B cell (primary cell): ENCODE measurements around the gene PLAC9. TPM values are rescaled to one million over a fixed set of nuclear protein-coding genes. Genes with fewer than 3 reads are reported as not detected.

ENCODE experiments used
- ATAC-seq: fragments of 200-7000 bp; cut with Tn5 transposase; one replicate; pipeline ENCODE4 v1.10.0; 2021; ENCODE audit warnings: low read depth, mild to moderate bottlenecking, moderate number of reproducible peaks, moderate library complexity
- CTCF ChIA-PET: fragments of 350-600 bp; sonication (Branson Sonifier 250); formaldehyde crosslinking; loops from one replicate; lab custom pipeline; 2021; ENCODE audit warnings: antibody characterized with exemption, inconsistent platforms; lab: Charles Lee
- POLR2A ChIA-PET: fragments of 350-600 bp; sonication (Branson Sonifier 250); formaldehyde crosslinking; loops from one replicate; lab custom pipeline; 2021; ENCODE audit warnings: antibody characterized with exemption; lab: Charles Lee
- DNase-seq: peaks from one replicate; pipeline ENCODE4 v3.0.0; 2013
- H2AFZ ChIP-seq: 2 replicates; pipeline ENCODE4 v1.6.1; 2012; ENCODE audit warnings: mild to moderate bottlenecking, low read depth, low read length; ENCODE audit not compliant: insufficient read depth, poor library complexity, severe bottlenecking
- H3K27ac ChIP-seq, 2 donors: 1 replicate in 1 of 2; 2 replicates in 1 of 2; pipeline ENCODE4 v1.5.1; 2012 to 2013; ENCODE audit warnings: low read length in 2 of 2, mild to moderate bottlenecking in 2 of 2, moderate library complexity in 1 of 2
- H3K27me3 ChIP-seq, 4 experiments: fragments of 200-600 bp in 1 of 4; sonication (generic) in 1 of 4; replicated peaks in 1 of 4; 1 replicate in 2 of 4; 2 replicates in 2 of 4; pipeline versions ENCODE4 v1.6.1 to v1.7.0; 2013 to 2016; ENCODE audit warnings: low read length in 3 of 4, mild to moderate bottlenecking in 2 of 4, mixed read lengths in 1 of 4, moderate library complexity in 1 of 4; ENCODE audit not compliant: insufficient read depth in 4 of 4, control insufficient read depth in 3 of 4; ENCODE audit errors: control extremely low read depth in 1 of 4
- H3K36me3 ChIP-seq, 2 experiments: replicated peaks in 1 of 2; 1 replicate in 1 of 2; 2 replicates in 1 of 2; pipeline versions ENCODE4 v1.6.1 to v1.7.1; 2013; ENCODE audit warnings: low read length in 1 of 2; ENCODE audit not compliant: insufficient read depth in 2 of 2, control insufficient read depth in 1 of 2; ENCODE audit errors: control extremely low read depth in 1 of 2, extremely low read depth in 1 of 2
- H3K4me1 ChIP-seq, 2 donors: fragments of 200-600 bp in 1 of 2; sonication (generic) in 1 of 2; 1 replicate in 1 of 2; 2 replicates in 1 of 2; pipeline versions ENCODE4 v1.5.1 to v1.6.1; 2013 to 2017; ENCODE audit warnings: low read length in 2 of 2; ENCODE audit not compliant: control insufficient read depth in 2 of 2, insufficient read depth in 2 of 2
- H3K4me2 ChIP-seq: replicated peaks from 2 replicates; pipeline ENCODE3; 2012; ENCODE audit warnings: mild to moderate bottlenecking, low read depth, low read length; ENCODE audit not compliant: poor library complexity, severe bottlenecking
- H3K4me3 ChIP-seq, 5 experiments: fragments of 200-600 bp in 1 of 5; sonication (generic) in 1 of 5; 1 replicate in 3 of 5; 2 replicates in 2 of 5; pipeline versions ENCODE4 v1.5.1 to v1.7.0; 2011 to 2016; ENCODE audit warnings: low read length in 4 of 5, mild to moderate bottlenecking in 4 of 5, low read depth in 2 of 5, control low read depth in 1 of 5, moderate library complexity in 1 of 5; ENCODE audit not compliant: insufficient read depth in 1 of 5; ENCODE audit errors: control extremely low read depth in 1 of 5, extremely low read depth in 1 of 5
- H3K79me2 ChIP-seq: fragments of 200-600 bp; sonication (generic); one replicate; pipeline ENCODE4 v1.6.0; 2016; ENCODE audit warnings: low read length; ENCODE audit not compliant: control insufficient read depth, insufficient read depth
- H3K9ac ChIP-seq: fragments of 200-600 bp; sonication (generic); 2 replicates; pipeline ENCODE4 v1.6.1; 2017; ENCODE audit warnings: mild to moderate bottlenecking, low read length, moderate library complexity
- H3K9me3 ChIP-seq, 3 donors: one replicate each; pipeline versions ENCODE4 v1.6.1 to v1.7.1; 2013; ENCODE audit warnings: low read length in 2 of 3; ENCODE audit not compliant: control insufficient read depth in 2 of 3, insufficient read depth in 1 of 3; ENCODE audit errors: control extremely low read depth in 1 of 3
- H4K20me1 ChIP-seq: 2 replicates; pipeline ENCODE4 v1.6.0; 2012; ENCODE audit warnings: mild to moderate bottlenecking, low read length; ENCODE audit not compliant: insufficient read depth, control insufficient read depth, poor library complexity, severe bottlenecking
- H3K27ac Mint-ChIP-seq: one replicate; pipeline ENCODE4 v1.8.0; 2021; ENCODE audit warnings: mixed read lengths
- H3K27me3 Mint-ChIP-seq: one replicate; pipeline ENCODE4 v1.8.0; 2021; ENCODE audit warnings: mixed read lengths
- H3K4me1 Mint-ChIP-seq: one replicate; pipeline ENCODE4 v1.8.0; 2021; ENCODE audit warnings: mixed read lengths
- H3K4me3 Mint-ChIP-seq: one replicate; pipeline ENCODE4 v1.8.0; 2021; ENCODE audit warnings: mixed read lengths
- H3K9me3 Mint-ChIP-seq: one replicate; pipeline ENCODE4 v1.8.0; 2022; ENCODE audit warnings: mixed read lengths; ENCODE audit not compliant: insufficient read depth
- CTCF ChIP-seq: fragments of 200-600 bp; IDR thresholded peaks from one replicate; pipeline ENCODE4 v1.8.0; 2022; ENCODE audit warnings: antibody characterized with exemption, mild to moderate bottlenecking
- EZH2 ChIP-seq: IDR thresholded peaks from 2 replicates; pipeline ENCODE4 v1.6.1; 2012; ENCODE audit warnings: borderline replicate concordance, low read depth, mild to moderate bottlenecking, moderate library complexity, low read length; ENCODE audit not compliant: insufficient read depth, poor library complexity, severe bottlenecking
- WGBS: methylation state at CpG from one replicate; pipeline ENCODE4 v1.1.5; 2013; ENCODE audit warnings: missing lambda C conversion rate; ENCODE audit not compliant: insufficient coverage; 5-methylcytosine and 5-hydroxymethylcytosine counted together
- intact Hi-C: fragments of 100-400 bp; cut with micrococcal nuclease; formaldehyde crosslinking; loops from one replicate; pipeline ENCODE4 v1.10.0; 2022
- polyA plus RNA-seq: library from polyadenylated mRNA; depleted of rRNA; stranded (reverse); fragments of >200 nt; gene quantifications from 2 replicates; pipeline ENCODE4 v1.2.3, GENCODE V29; 2012
- total RNA-seq, 2 donors: library from RNA; stranded (reverse); fragments of 120-200 nt in 1 of 2; gene quantifications; 1 replicate in 1 of 2; 2 replicates in 1 of 2; pipeline versions ENCODE4 v1.2.3 to v1.2.4, GENCODE V29; 2013 to 2022

Gene PLAC9
- total and polyA plus RNA-seq, 2 donors (not counting 1 experiment from before 2014, with no cell fraction given), result not detected

DNA sequence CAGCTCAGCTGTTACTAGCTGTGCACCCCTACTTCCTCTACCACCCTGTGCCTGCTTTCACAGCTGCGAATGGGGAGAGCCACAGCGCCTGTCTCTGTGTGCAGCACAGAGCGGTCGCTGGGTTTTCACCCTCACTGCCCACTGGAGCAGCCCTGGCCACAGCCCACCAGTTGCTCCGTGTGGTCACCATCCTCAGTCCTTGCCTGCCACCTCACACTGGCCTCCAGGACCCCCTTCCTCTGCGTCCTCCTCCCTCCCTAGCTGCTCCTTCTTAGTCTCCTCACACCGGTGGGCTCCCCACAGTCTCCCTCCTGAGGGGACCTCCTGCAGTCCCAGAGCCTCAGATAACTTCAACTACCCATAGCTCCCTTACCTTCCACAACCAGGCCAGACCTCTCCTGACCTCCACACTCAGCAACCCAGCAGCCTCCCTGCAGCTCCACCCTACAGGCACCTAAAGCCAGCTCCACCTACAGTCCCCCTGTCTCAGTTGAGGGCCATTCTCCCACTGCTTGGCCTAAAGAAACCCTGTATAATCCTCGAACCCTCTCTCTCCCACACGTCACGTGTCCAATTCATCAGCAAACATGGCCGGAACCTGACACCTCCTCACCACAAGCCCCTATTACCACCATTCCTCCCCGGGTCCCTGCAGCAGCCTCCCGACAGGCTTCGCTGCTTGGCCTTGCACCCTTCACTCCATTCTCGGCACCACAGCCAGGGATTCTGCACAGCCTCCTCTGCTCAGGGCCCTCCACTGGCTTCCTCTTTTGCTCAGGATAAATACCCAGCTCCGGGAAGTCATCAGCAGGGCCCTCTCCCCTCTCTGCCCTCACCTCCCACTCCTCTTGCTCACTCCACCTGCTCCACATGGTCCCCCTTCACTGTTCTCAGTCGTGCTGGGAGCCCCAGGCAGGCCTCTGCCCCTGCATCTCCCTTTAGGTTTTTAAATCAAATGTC is 28.1 kb downstream of the PLAC9 start:
- H2AFZ ChIP-seq, result no peak overlapping the region
- 94% methylated on average over 14 of the region's 17 CpGs for WGBS
- H3K4me1 ChIP-seq, result no peaks in the 10 kb centered on the region
- no peak for TF ChIP-seq CTCF
- TF ChIP-seq EZH2, result no peak
- H3K4me2 ChIP-seq, result no peak overlapping the region
- no peaks in the 10 kb centered on the region for H3K9me3 ChIP-seq
- ChIA-PET CTCF (interaction anchor here (0.9 to 1.6 kb wide), 4 partner anchors 16 to 97 kb away, joined by 3 to 8 read pairs (median 5); no protein-coding TSS in a partner anchor), POLR2A (no interaction called here)
- DNase-seq (no peak), ATAC-seq (no peak)
- H3K9ac ChIP-seq, result no peak overlapping the region
- intact Hi-C loops, result no loop called here
- no peaks in the 10 kb centered on the region for H3K79me2 ChIP-seq
- Mint-ChIP-seq H3K4me3 (no peak overlapping the region), H3K27ac (peak overlapping the region; percentile 4), H3K27me3 (no peaks in the 10 kb centered on the region), H3K4me1 (no peaks in the 10 kb centered on the region), H3K9me3 (no peaks in the 10 kb centered on the region)
- no peak overlapping the region for H3K27ac ChIP-seq
- peaks cover 0 to 97% of the 10 kb centered on the region in 2 experiments for H3K36me3 ChIP-seq
- peaks cover 19% of the 10 kb centered on the region for H4K20me1 ChIP-seq
- H3K4me3 ChIP-seq, result no peak overlapping the region
- no peaks in the 10 kb centered on the region for H3K27me3 ChIP-seq
